ENCODE data around the gene ATXN10.

DNA sequence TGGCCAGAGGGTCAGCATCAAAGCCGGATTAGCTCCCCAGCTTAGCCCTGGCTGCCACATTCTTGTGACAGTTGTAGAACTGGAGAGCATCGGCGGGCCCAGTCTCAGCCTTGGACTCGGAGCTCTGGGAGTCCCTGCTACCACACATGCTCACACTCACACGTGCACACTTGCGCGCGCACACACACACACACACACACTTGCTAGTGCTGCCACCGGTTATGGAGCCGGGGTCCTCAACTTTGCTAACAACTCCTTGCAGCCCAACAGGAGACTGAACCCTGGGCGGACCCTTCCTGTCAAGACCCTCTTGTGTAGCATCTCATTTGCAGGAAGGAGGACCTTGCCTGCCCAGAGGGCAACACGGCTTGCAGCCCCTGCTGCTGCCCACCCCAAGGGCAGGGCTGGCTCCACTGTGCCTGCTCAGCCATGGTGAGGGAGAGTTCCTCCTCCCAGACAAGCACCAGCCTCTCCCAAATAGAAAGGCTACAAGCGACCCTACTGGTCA, 197.8 kb downstream of the ATXN10 start:
- no peak for TF ChIP-seq ZFX (IDR thresholded peaks at IDR 0.05)
- TF ChIP-seq, protein P1, sequence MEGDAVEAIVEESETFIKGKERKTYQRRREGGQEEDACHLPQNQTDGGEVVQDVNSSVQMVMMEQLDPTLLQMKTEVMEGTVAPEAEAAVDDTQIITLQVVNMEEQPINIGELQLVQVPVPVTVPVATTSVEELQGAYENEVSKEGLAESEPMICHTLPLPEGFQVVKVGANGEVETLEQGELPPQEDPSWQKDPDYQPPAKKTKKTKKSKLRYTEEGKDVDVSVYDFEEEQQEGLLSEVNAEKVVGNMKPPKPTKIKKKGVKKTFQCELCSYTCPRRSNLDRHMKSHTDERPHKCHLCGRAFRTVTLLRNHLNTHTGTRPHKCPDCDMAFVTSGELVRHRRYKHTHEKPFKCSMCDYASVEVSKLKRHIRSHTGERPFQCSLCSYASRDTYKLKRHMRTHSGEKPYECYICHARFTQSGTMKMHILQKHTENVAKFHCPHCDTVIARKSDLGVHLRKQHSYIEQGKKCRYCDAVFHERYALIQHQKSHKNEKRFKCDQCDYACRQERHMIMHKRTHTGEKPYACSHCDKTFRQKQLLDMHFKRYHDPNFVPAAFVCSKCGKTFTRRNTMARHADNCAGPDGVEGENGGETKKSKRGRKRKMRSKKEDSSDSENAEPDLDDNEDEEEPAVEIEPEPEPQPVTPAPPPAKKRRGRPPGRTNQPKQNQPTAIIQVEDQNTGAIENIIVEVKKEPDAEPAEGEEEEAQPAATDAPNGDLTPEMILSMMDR (conservative IDR thresholded peaks at IDR 0.05): no peak
